ENCODE results near the gene NACC2. TPM values are rescaled to one million over a fixed set of nuclear protein-coding genes. Genes with fewer than 3 reads are reported as not detected.

NACC2 gene
- total RNA-seq, 1 donor from 2014 or later = 4.5 TPM

DNA sequence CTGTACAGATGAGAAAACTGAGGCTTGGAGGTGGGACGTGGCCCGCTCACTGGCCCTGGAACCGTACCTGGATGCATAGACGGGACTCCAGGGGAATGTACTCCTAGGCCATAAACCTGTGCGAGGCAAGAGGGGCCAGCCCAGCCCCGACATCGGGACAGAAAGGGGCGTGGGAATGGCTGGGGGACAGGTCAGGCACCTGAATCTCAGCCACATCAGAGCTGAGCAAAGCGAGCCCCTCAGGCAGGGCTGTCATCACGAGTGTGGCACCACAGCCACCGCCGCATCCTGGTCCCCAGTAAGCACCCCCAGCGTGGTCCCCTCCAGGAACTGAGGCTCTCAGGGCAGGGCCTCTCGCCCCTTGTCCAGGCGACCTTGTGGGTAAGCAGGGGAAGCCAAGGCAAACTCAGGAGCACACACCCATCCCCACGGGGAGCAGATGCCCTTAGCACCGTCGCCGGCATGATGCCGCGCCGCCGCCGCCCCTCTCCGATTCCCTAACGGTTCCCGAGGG lies 16.5 kb downstream of the NACC2 start:
- TF ChIP-seq EZH2 (IDR thresholded peaks at IDR 0.05) (no peak), EZH2phosphoT487 (IDR thresholded peaks at IDR 0.05) (no peak)
- TF ChIP-seq, protein P1, sequence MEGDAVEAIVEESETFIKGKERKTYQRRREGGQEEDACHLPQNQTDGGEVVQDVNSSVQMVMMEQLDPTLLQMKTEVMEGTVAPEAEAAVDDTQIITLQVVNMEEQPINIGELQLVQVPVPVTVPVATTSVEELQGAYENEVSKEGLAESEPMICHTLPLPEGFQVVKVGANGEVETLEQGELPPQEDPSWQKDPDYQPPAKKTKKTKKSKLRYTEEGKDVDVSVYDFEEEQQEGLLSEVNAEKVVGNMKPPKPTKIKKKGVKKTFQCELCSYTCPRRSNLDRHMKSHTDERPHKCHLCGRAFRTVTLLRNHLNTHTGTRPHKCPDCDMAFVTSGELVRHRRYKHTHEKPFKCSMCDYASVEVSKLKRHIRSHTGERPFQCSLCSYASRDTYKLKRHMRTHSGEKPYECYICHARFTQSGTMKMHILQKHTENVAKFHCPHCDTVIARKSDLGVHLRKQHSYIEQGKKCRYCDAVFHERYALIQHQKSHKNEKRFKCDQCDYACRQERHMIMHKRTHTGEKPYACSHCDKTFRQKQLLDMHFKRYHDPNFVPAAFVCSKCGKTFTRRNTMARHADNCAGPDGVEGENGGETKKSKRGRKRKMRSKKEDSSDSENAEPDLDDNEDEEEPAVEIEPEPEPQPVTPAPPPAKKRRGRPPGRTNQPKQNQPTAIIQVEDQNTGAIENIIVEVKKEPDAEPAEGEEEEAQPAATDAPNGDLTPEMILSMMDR (IDR thresholded peaks at IDR 0.05) = no peak
- DNase-seq (ENCODE audit: low spot score) = peak; percentile 1
- no peaks in the 10 kb centered on the region for H3K36me3 ChIP-seq
- no peak overlapping the region for H3K4me3 ChIP-seq
- no peaks in the 10 kb centered on the region for H3K79me2 ChIP-seq (ENCODE audit: low read depth)
- H3K27me3 ChIP-seq = no peaks in the 10 kb centered on the region
- Mint-ChIP-seq H3K36me3 (no peaks in the 10 kb centered on the region), H3K4me3 (no peak overlapping the region), H3K9me3 (no peaks in the 10 kb centered on the region), H3K27me3 (ENCODE audit: insufficient read depth, low read depth) (peaks cover 12% of the 10 kb centered on the region), H3K4me1 (peaks cover 7% of the 10 kb centered on the region), H3K27ac (no peak overlapping the region)
- peaks cover 3% of the 10 kb centered on the region for H3K4me1 ChIP-seq
- H3K4me2 ChIP-seq = no peak overlapping the region
- no peak overlapping the region for H2AFZ ChIP-seq (replicated peaks)
- H4K20me1 ChIP-seq (ENCODE audit: low read depth) = no peaks in the 10 kb centered on the region
- no peaks in the 10 kb centered on the region for H3K9me3 ChIP-seq (ENCODE audit: low read depth)
- no peak overlapping the region for H3K9ac ChIP-seq
- no peaks in the 10 kb centered on the region for H3F3A ChIP-seq (ENCODE audit: low read depth)
- H3K27ac ChIP-seq = no peak overlapping the region

DNA sequence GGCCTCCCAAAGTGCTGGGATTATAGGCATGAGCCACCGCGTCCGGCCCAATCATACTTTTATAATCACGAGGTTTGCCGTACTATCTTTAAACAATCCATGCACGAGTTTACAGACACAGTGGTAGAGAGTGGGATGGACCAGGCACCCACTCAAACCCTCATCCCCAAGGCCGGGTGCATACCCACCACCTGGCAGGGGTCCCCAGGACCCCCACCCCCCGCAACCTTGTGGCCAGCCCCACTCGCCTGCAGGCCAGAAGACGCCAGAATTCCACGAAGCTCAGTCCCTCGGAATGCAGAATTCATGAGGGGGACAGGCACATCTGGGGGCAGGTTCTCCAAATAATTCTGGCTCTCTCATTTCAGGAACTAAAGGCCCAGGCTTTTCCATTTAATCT lies 17.1 kb downstream of the NACC2 start:
- Histone ChIP-seq H3K4me2 (no peak overlapping the region), H2AFZ (replicated peaks) (no peak overlapping the region), H3K4me1 (peaks cover 3% of the 10 kb centered on the region), H3K27ac (no peak overlapping the region), H3K4me3 (no peak overlapping the region), H3K9ac (no peak overlapping the region), H3K36me3 (no peaks in the 10 kb centered on the region), H4K20me1 (ENCODE audit: low read depth) (no peaks in the 10 kb centered on the region), H3K79me2 (ENCODE audit: low read depth) (no peaks in the 10 kb centered on the region), H3K27me3 (no peaks in the 10 kb centered on the region), H3F3A (ENCODE audit: low read depth) (no peaks in the 10 kb centered on the region), H3K9me3 (ENCODE audit: low read depth) (no peaks in the 10 kb centered on the region)
- Mint-ChIP-seq H3K4me1 (peaks cover 7% of the 10 kb centered on the region), H3K36me3 (no peaks in the 10 kb centered on the region), H3K4me3 (no peak overlapping the region), H3K27me3 (ENCODE audit: insufficient read depth, low read depth) (peaks cover 12% of the 10 kb centered on the region), H3K9me3 (no peaks in the 10 kb centered on the region), H3K27ac (no peak overlapping the region)
- TF ChIP-seq EZH2phosphoT487 (IDR thresholded peaks at IDR 0.05) (no peak), EZH2 (IDR thresholded peaks at IDR 0.05) (no peak)
- TF ChIP-seq, protein P1 (IDR thresholded peaks at IDR 0.05) = no peak
- DNase-seq (ENCODE audit: low spot score) = no peak

DNA sequence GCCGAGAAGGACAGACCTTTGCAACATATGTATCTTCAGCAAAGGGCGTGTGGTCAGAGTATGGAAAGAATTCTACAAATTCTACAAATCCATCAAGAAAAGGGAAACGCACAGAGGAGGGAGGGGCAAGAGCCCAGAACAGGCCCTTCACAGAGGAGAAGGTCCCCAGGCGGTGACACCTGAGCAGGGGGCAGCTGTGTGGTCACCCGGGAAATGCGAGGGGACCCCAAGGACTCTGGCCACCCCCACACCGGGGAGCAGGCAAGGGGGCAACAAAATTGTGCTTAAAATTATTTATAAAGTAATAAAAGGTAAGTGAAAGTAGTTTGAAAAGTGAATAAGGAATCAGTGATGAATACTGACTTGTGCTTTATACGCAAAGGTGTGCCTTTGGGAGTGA lies 17.6 kb downstream of the NACC2 start:
- H3K27me3 Mint-ChIP-seq (ENCODE audit: insufficient read depth, low read depth) = peaks cover 10% of the 10 kb centered on the region
- Histone ChIP-seq H3K27ac (no peak overlapping the region), H3K4me3 (no peak overlapping the region), H3K27me3 (no peaks in the 10 kb centered on the region), H3F3A (ENCODE audit: low read depth) (no peaks in the 10 kb centered on the region), H3K9ac (no peak overlapping the region), H3K4me1 (peaks cover 3% of the 10 kb centered on the region), H3K36me3 (no peaks in the 10 kb centered on the region), H3K9me3 (ENCODE audit: low read depth) (no peaks in the 10 kb centered on the region), H4K20me1 (ENCODE audit: low read depth) (no peaks in the 10 kb centered on the region), H2AFZ (replicated peaks) (no peak overlapping the region), H3K4me2 (no peak overlapping the region), H3K79me2 (ENCODE audit: low read depth) (no peaks in the 10 kb centered on the region)
- TF ChIP-seq EZH2 (IDR thresholded peaks at IDR 0.05) = no peak
- H3K9me3 Mint-ChIP-seq = no peaks in the 10 kb centered on the region
- DNase-seq (ENCODE audit: low spot score) = no peak
- no peak overlapping the region for H3K27ac Mint-ChIP-seq
- no peak overlapping the region for H3K4me3 Mint-ChIP-seq
- peaks cover 3% of the 10 kb centered on the region for H3K4me1 Mint-ChIP-seq
- no peaks in the 10 kb centered on the region for H3K36me3 Mint-ChIP-seq

DNA sequence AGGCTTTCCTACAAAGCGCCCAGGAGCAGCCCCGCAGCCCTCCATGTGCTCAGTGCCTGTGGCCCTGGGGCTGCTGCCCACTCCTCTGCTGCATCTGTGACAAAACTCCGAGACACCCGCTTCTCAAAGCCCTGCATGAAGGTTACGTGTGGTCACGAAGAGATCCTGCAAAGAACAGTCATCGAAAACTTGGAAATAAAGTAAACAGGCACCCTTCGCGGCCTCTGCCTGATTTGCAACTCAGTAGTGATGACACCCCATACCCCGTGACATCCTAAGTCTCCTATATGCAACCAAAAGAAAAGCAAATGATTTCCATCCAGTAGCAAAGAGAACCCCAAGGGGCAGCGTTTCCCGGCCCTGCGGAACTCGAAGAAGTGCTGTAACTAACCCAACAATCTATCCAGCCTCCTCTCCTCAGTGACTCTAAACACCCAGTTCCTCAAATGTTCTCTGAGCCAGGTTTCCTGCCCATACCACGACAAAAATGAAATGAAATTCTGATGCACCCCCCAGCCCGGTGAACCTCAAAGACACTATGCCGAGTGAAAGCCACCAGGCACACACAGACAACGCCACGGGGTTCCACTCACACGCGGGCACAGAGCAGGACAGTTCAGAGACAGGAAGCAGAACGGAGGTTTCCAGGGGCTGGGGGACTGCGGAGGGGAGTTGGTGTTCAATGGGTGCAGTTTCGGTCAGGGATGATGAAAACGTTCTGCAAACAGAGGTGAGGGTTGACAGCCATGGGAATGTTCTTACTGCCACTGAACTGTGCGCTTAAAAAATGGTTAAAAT lies 19.0 kb downstream of the NACC2 start:
- H3F3A ChIP-seq (ENCODE audit: low read depth) = no peaks in the 10 kb centered on the region
- H2AFZ ChIP-seq (replicated peaks) = no peak overlapping the region
- Mint-ChIP-seq H3K36me3 (no peaks in the 10 kb centered on the region), H3K4me3 (no peak overlapping the region), H3K27me3 (ENCODE audit: insufficient read depth, low read depth) (peaks cover 10% of the 10 kb centered on the region), H3K4me1 (peaks cover 3% of the 10 kb centered on the region), H3K9me3 (no peaks in the 10 kb centered on the region), H3K27ac (peak overlapping the region; percentile 55)
- no peak overlapping the region for H3K9ac ChIP-seq
- DNase-seq (ENCODE audit: low spot score) = peak; percentile 1
- no peaks in the 10 kb centered on the region for H3K9me3 ChIP-seq (ENCODE audit: low read depth)
- H3K27ac ChIP-seq = no peak overlapping the region
- TF ChIP-seq EZH2phosphoT487 (IDR thresholded peaks at IDR 0.05) = no peak
- no peak for TF ChIP-seq EZH2 (IDR thresholded peaks at IDR 0.05)
- TF ChIP-seq, protein P1 (IDR thresholded peaks at IDR 0.05) = no peak
- H3K4me2 ChIP-seq = no peak overlapping the region
- H3K36me3 ChIP-seq = no peaks in the 10 kb centered on the region
- no peaks in the 10 kb centered on the region for H3K27me3 ChIP-seq
- no peaks in the 10 kb centered on the region for H3K79me2 ChIP-seq (ENCODE audit: low read depth)
- no peaks in the 10 kb centered on the region for H4K20me1 ChIP-seq (ENCODE audit: low read depth)
- no peak overlapping the region for H3K4me3 ChIP-seq
- no peaks in the 10 kb centered on the region for H3K4me1 ChIP-seq

All from neural progenitor cell (in vitro differentiated cells).